Colonic mucosa (tissue), 4 donors: ENCODE measurements around the gene FAM200A. TPM values are rescaled to one million over a fixed set of nuclear protein-coding genes. Genes with fewer than 3 reads are reported as not detected.
"Not testable (repeated sequence)": the region's sequence is repeated elsewhere in the genome, so short reads cannot be mapped to it uniquely, and the experiment has no call there.

Experiments used
- DNase-seq: peaks from one replicate; pipeline ENCODE4 v3.0.0-alpha.2; 2020
- H3K27ac ChIP-seq: fragments of 200-600 bp; one replicate; pipeline ENCODE4 v1.8.0; 2021
- H3K27me3 ChIP-seq: fragments of 200-600 bp; one replicate; pipeline ENCODE4 v1.8.0; 2021
- H3K36me3 ChIP-seq: fragments of 200-600 bp; one replicate; pipeline ENCODE4 v1.8.0; 2021
- H3K4me1 ChIP-seq: fragments of 200-600 bp; one replicate; pipeline ENCODE4 v1.8.0; 2021; ENCODE audit warnings: mild to moderate bottlenecking
- H3K4me3 ChIP-seq: fragments of 200-600 bp; one replicate; pipeline ENCODE4 v1.8.0; 2021
- H3K9ac ChIP-seq, 2 donors: one replicate each; pipeline ENCODE4 v1.7.0; 2013; ENCODE audit warnings: control low read depth in 2 of 2, low read depth in 2 of 2, low read length in 2 of 2
- H3K9me3 ChIP-seq: fragments of 200-600 bp; one replicate; pipeline ENCODE4 v1.8.0; 2021
- CTCF ChIP-seq: fragments of 200-600 bp; IDR thresholded peaks from one replicate; pipeline ENCODE4 v1.8.0; 2022; ENCODE audit warnings: antibody characterized with exemption, mild to moderate bottlenecking
- intact Hi-C: fragments of 100-400 bp; cut with DNase I; formaldehyde crosslinking; loops from one replicate; pipeline ENCODE4 v1.14.1; 2022
- total RNA-seq, 2 donors: library from RNA; stranded (reverse); fragmentation: NEBNext Ultra II Directional in 1 of 2; extraction: Animal tissue kit (Norgen Biotek cat#: 25700) in 1 of 2; gene quantifications; one replicate each; pipeline ENCODE4 v1.2.1, GENCODE V29; 2021
- donor health status: healthy.
- donor health status: DM: no; HTN: no; CAD: no.
- donor health status: DM: no; HTN: no; CAD: no.

Gene FAM200A
- total RNA-seq, 2 donors from 2014 or later = 4.1 to 5.0 TPM

DNA sequence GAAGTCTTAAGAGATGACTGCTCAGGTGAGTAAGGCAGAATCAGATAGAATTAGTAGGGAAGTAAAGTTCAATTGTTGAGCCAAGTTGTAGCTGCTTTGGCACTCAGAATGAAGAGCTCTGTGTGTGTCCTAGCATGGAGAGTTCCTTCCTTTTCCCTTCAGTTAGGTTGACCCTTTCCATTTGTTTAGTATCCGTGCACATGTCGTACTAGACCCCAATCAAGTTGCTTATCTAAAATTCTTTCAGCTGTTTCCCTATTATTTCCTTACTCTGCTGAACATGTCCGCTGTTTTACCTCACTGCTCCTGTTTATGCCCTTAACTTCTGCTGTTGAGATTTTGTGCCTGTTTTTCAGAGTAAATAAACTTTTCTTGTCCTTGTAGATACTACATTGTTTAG is 19.9 kb upstream of the FAM200A start:
- Histone ChIP-seq H3K9ac (no peak overlapping the region), H3K9me3 (no peaks in the 10 kb centered on the region), H3K27me3 (no peaks in the 10 kb centered on the region), H3K36me3 (peaks cover 20% of the 10 kb centered on the region), H3K27ac (no peak overlapping the region), H3K4me3 (no peak overlapping the region), H3K4me1 (no peaks in the 10 kb centered on the region)
- intact Hi-C loops = no loop called here
- DNase-seq = no peak
- no peak for TF ChIP-seq CTCF

- DNase-seq, H3K27ac ChIP-seq, H3K4me3 ChIP-seq, H3K4me1 ChIP-seq, H3K9ac ChIP-seq, intact Hi-C loops, H3K9me3 ChIP-seq, H3K27me3 ChIP-seq: not testable (repeated sequence)
- peaks cover 23% of the 10 kb centered on the region for H3K36me3 ChIP-seq
Measured at GRCh38 chr7:99568770-99569169, 16.9 kb upstream of the FAM200A start.

DNA sequence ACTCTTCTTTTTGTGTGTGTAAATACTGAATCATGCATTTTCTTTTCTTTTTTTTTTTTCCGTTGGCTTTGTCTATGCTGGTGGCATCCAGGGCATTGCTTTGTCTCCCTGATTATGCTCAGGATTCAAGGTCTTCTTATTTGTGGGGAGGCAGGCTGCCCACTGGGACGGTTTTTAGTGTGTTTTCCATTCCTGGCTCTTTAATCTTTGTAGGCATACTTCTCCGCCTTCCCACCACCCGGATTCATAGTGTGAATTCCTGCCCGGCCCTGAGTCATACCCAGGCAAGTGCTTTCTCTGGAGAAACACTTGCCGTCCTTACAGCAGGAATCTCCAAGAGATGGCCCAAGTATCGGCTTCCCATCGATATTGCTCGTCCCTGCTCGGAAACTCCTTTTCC is 11.7 kb upstream of the FAM200A start:
- H3K27ac ChIP-seq = no peak overlapping the region
- peaks cover 9% of the 10 kb centered on the region for H3K36me3 ChIP-seq

DNA sequence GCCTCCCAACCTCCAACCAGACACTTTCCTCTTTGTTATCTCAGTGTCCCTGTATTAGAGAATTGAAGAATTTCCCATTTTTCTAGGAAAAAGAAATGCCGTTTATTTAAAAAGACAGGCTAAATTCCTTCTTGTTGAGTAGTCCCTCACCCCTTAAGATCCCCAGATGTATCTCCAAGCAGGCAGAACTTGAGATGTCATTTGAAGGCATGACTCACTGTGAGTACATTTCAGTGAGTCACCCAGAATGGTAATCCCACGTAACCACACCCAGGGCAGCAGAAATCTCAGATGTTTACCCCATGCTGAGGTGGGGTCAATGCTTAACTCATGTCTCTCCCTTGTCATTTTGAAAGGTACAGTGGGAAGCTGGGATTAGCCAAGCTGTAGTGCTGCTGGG is 10.9 kb upstream of the FAM200A start:
- Histone ChIP-seq H3K27ac (peak overlapping the region; percentile 21), H3K9ac (no peak overlapping the region), H3K4me3 (no peak overlapping the region), H3K27me3 (no peaks in the 10 kb centered on the region), H3K36me3 (peaks cover 9% of the 10 kb centered on the region), H3K9me3 (no peaks in the 10 kb centered on the region), H3K4me1 (no peaks in the 10 kb centered on the region)
- DNase-seq = peak; percentile 31
- intact Hi-C loops = no loop called here
- no peak for TF ChIP-seq CTCF

More for the DNA sequence above, 11.7 kb upstream of the FAM200A start:
- TF ChIP-seq CTCF = no peak
- Histone ChIP-seq H3K4me3 (no peak overlapping the region), H3K4me1 (no peaks in the 10 kb centered on the region), H3K9ac (no peak overlapping the region), H3K9me3 (no peaks in the 10 kb centered on the region), H3K27me3 (no peaks in the 10 kb centered on the region)
- DNase-seq = no peak
- intact Hi-C loops = no loop called here

- intact Hi-C loops = no loop called here
- Histone ChIP-seq H3K27me3 (no peaks in the 10 kb centered on the region), H3K36me3 (peaks cover 9% of the 10 kb centered on the region), H3K9ac (no peak overlapping the region), H3K9me3 (no peaks in the 10 kb centered on the region), H3K4me1 (no peaks in the 10 kb centered on the region), H3K4me3 (no peak overlapping the region), H3K27ac (peak overlapping the region; percentile 21)
- DNase-seq = no peak
- no peak for TF ChIP-seq CTCF
Measured at GRCh38 chr7:99562114-99562784, 10.3 kb upstream of the FAM200A start.

- peaks cover 9% of the 10 kb centered on the region for H3K36me3 ChIP-seq
- no peaks in the 10 kb centered on the region for H3K27me3 ChIP-seq
- no peak for TF ChIP-seq CTCF
- H3K9me3 ChIP-seq = no peaks in the 10 kb centered on the region
- H3K9ac ChIP-seq = no peak overlapping the region
- DNase-seq = no peak
- intact Hi-C loops = no loop called here
- no peak overlapping the region for H3K27ac ChIP-seq
- H3K4me3 ChIP-seq = no peak overlapping the region
- no peaks in the 10 kb centered on the region for H3K4me1 ChIP-seq
Measured at GRCh38 chr7:99561737-99562051, 9.8 kb upstream of the FAM200A start.
